Panc1 (cell line): ENCODE results near the gene EPC1.

Source experiments
- POLR2AphosphoS5 ChIP-seq: IDR thresholded peaks from 2 replicates; pipeline ENCODE4 v1.6.1; 2012; ENCODE audit warnings: mild to moderate bottlenecking, low read depth, low read length, moderate library complexity
- SIN3A ChIP-seq: IDR thresholded peaks from 2 replicates; pipeline ENCODE4 v1.6.1; 2012; ENCODE audit warnings: low read depth, mild to moderate bottlenecking, low read length, moderate library complexity, borderline replicate concordance; ENCODE audit not compliant: insufficient read depth
- TF ChIP-seq, protein P1 (sequence below): fragments of 450-650 bp; IDR thresholded peaks from 2 replicates; pipeline ENCODE4 v1.5.1; 2017; ENCODE audit warnings: mild to moderate bottlenecking
- TF ChIP-seq, protein P2 (sequence below), 2 experiments: IDR thresholded peaks; 2 replicates each; pipeline ENCODE4 v1.6.1; 2011 to 2012; ENCODE audit warnings: low read depth in 2 of 2, control low read depth in 1 of 2, low read length in 1 of 2, mild to moderate bottlenecking in 1 of 2, moderate library complexity in 1 of 2; ENCODE audit not compliant: insufficient read depth in 1 of 2

DNA sequence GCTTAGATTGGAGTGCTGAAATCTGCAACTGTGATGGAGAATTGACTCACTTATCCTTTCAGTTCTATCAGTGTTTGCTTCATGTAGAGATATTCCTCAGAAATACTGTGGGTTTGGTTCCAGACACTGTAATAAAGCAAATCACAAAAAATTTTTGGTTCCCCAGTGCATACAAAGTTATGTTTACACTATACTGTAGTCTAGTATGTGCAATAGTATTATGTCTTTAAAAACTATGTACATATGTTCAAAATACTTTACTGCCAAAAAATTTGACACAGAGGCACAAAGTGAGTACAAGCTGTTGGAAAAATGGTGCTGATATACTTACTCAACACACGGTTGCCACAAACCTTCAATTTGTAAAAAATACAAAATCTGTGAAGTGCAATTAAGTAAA, 112.5 kb downstream of the EPC1 start:
- TF ChIP-seq, protein P1, sequence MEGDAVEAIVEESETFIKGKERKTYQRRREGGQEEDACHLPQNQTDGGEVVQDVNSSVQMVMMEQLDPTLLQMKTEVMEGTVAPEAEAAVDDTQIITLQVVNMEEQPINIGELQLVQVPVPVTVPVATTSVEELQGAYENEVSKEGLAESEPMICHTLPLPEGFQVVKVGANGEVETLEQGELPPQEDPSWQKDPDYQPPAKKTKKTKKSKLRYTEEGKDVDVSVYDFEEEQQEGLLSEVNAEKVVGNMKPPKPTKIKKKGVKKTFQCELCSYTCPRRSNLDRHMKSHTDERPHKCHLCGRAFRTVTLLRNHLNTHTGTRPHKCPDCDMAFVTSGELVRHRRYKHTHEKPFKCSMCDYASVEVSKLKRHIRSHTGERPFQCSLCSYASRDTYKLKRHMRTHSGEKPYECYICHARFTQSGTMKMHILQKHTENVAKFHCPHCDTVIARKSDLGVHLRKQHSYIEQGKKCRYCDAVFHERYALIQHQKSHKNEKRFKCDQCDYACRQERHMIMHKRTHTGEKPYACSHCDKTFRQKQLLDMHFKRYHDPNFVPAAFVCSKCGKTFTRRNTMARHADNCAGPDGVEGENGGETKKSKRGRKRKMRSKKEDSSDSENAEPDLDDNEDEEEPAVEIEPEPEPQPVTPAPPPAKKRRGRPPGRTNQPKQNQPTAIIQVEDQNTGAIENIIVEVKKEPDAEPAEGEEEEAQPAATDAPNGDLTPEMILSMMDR, result no peak
- TF ChIP-seq POLR2AphosphoS5, result no peak
- TF ChIP-seq, protein P2, sequence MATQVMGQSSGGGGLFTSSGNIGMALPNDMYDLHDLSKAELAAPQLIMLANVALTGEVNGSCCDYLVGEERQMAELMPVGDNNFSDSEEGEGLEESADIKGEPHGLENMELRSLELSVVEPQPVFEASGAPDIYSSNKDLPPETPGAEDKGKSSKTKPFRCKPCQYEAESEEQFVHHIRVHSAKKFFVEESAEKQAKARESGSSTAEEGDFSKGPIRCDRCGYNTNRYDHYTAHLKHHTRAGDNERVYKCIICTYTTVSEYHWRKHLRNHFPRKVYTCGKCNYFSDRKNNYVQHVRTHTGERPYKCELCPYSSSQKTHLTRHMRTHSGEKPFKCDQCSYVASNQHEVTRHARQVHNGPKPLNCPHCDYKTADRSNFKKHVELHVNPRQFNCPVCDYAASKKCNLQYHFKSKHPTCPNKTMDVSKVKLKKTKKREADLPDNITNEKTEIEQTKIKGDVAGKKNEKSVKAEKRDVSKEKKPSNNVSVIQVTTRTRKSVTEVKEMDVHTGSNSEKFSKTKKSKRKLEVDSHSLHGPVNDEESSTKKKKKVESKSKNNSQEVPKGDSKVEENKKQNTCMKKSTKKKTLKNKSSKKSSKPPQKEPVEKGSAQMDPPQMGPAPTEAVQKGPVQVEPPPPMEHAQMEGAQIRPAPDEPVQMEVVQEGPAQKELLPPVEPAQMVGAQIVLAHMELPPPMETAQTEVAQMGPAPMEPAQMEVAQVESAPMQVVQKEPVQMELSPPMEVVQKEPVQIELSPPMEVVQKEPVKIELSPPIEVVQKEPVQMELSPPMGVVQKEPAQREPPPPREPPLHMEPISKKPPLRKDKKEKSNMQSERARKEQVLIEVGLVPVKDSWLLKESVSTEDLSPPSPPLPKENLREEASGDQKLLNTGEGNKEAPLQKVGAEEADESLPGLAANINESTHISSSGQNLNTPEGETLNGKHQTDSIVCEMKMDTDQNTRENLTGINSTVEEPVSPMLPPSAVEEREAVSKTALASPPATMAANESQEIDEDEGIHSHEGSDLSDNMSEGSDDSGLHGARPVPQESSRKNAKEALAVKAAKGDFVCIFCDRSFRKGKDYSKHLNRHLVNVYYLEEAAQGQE (IDR thresholded peaks at IDR 0.05; ENCODE audit: insufficient read depth in 1 of 2, low read depth in 2 of 2, low read length in 1 of 2), result no peak
- TF ChIP-seq SIN3A, result no peak
